Measurements from ENCODE around the gene TSKU. TPM values are rescaled to one million over a fixed set of nuclear protein-coding genes. Genes with fewer than 3 reads are reported as not detected.

TSKU gene
- total RNA-seq, 1 experiment from 2014 or later = 20.1 TPM

- ChIA-PET CTCF (interaction anchor here (0.6 to 7.5 kb wide), 9 partner anchors 10 to 355 kb away, joined by 3 to 161 read pairs (median 20); no protein-coding TSS in a partner anchor), POLR2A (interaction anchor here (0.7 to 1.9 kb wide), 3 partner anchors 46 to 69 kb away, joined by 4 to 10 read pairs (median 4); no protein-coding TSS in a partner anchor)
Measured at GRCh38 chr11:76735841-76736240, 47.3 kb upstream of the TSKU start.

GRCh38 chr11:76736266-76736665, 46.9 kb upstream of the TSKU start:
- BruUV-seq (replicated peaks) = no TSS peak
- H3K9me3 Mint-ChIP-seq (ENCODE audit: unreplicated experiment) = no peaks in the 10 kb centered on the region
- ChIA-PET POLR2A (interaction anchor here (1.9 kb wide), 1 partner anchor 62 kb away, joined by 10 read pairs; no protein-coding TSS in a partner anchor), CTCF (interaction anchor here (0.6 to 7.5 kb wide), 8 partner anchors 10 to 355 kb away, joined by 3 to 161 read pairs (median 26); no protein-coding TSS in a partner anchor)
- no peak for DNase-seq (ENCODE audit: unreplicated experiment)
- no peaks in the 10 kb centered on the region for H3K36me3 Mint-ChIP-seq (ENCODE audit: insufficient read depth, unreplicated experiment)
- TF ChIP-seq CTCF (IDR thresholded peaks at IDR 0.05; ENCODE audit: unreplicated experiment) = no peak
- no peaks in the 10 kb centered on the region for H3K27me3 Mint-ChIP-seq (ENCODE audit: insufficient read depth, unreplicated experiment)
- H3K4me3 Mint-ChIP-seq (ENCODE audit: unreplicated experiment) = no peak overlapping the region
- H3K27ac Mint-ChIP-seq (ENCODE audit: low read depth, unreplicated experiment) = no peak overlapping the region
- no peaks in the 10 kb centered on the region for H3K4me1 Mint-ChIP-seq (ENCODE audit: insufficient read depth, unreplicated experiment)
- intact Hi-C loops (cut with micrococcal nuclease) = loop anchor here (10.0 kb wide), 1 partner anchor 359 kb away; no protein-coding TSS in a partner anchor

More at GRCh38 chr11:76735841-76736240, 47.3 kb upstream of the TSKU start:
- Mint-ChIP-seq H3K36me3 (ENCODE audit: insufficient read depth, unreplicated experiment) (no peaks in the 10 kb centered on the region), H3K27ac (ENCODE audit: low read depth, unreplicated experiment) (no peak overlapping the region), H3K27me3 (ENCODE audit: insufficient read depth, unreplicated experiment) (peaks cover 2% of the 10 kb centered on the region), H3K9me3 (ENCODE audit: unreplicated experiment) (no peaks in the 10 kb centered on the region), H3K4me3 (ENCODE audit: unreplicated experiment) (no peak overlapping the region), H3K4me1 (ENCODE audit: insufficient read depth, unreplicated experiment) (no peaks in the 10 kb centered on the region)
- TF ChIP-seq CTCF (IDR thresholded peaks at IDR 0.05; ENCODE audit: unreplicated experiment) = no peak
- intact Hi-C loops (cut with micrococcal nuclease) = loop anchor here (2.0 to 10.0 kb wide), 3 partner anchors 71 to 359 kb away; no protein-coding TSS in a partner anchor
- no peak for DNase-seq (ENCODE audit: unreplicated experiment)
- no TSS peak for BruUV-seq (replicated peaks)

GRCh38 chr11:76736773-76737495, 46.2 kb upstream of the TSKU start:
- Mint-ChIP-seq H3K36me3 (ENCODE audit: insufficient read depth, unreplicated experiment) (no peaks in the 10 kb centered on the region), H3K27ac (ENCODE audit: low read depth, unreplicated experiment) (no peak overlapping the region), H3K9me3 (ENCODE audit: unreplicated experiment) (no peaks in the 10 kb centered on the region), H3K4me3 (ENCODE audit: unreplicated experiment) (no peak overlapping the region), H3K27me3 (ENCODE audit: insufficient read depth, unreplicated experiment) (no peaks in the 10 kb centered on the region), H3K4me1 (ENCODE audit: insufficient read depth, unreplicated experiment) (no peaks in the 10 kb centered on the region)
- no peak for DNase-seq (ENCODE audit: unreplicated experiment)
- no TSS peak for BruUV-seq (replicated peaks)
- intact Hi-C loops (cut with micrococcal nuclease) = loop anchor here (10.0 kb wide), 1 partner anchor 358 kb away; no protein-coding TSS in a partner anchor
- CTCF ChIA-PET = interaction anchor here (0.7 to 7.5 kb wide), 6 partner anchors 11 to 181 kb away, joined by 3 to 161 read pairs (median 8); no protein-coding TSS in a partner anchor
- POLR2A ChIA-PET = interaction anchor here (1.0 to 1.9 kb wide), 2 partner anchors 61 to 65 kb away, joined by 3 to 10 read pairs; no protein-coding TSS in a partner anchor
- TF ChIP-seq CTCF (IDR thresholded peaks at IDR 0.05; ENCODE audit: unreplicated experiment) = no peak

- H3K4me1 Mint-ChIP-seq (ENCODE audit: insufficient read depth, unreplicated experiment) = no peaks in the 10 kb centered on the region
- no peaks in the 10 kb centered on the region for H3K27me3 Mint-ChIP-seq (ENCODE audit: insufficient read depth, unreplicated experiment)
- H3K4me3 Mint-ChIP-seq (ENCODE audit: unreplicated experiment) = no peak overlapping the region
- ChIA-PET CTCF (interaction anchor here (1.5 to 2.3 kb wide), 3 partner anchors 31 to 181 kb away, joined by 4 to 13 read pairs (median 4); no protein-coding TSS in a partner anchor), POLR2A (no interaction called here)
- no peak overlapping the region for H3K27ac Mint-ChIP-seq (ENCODE audit: low read depth, unreplicated experiment)
- BruUV-seq (replicated peaks) = no TSS peak
- H3K9me3 Mint-ChIP-seq (ENCODE audit: unreplicated experiment) = no peaks in the 10 kb centered on the region
- DNase-seq (ENCODE audit: unreplicated experiment) = no peak
- no peaks in the 10 kb centered on the region for H3K36me3 Mint-ChIP-seq (ENCODE audit: insufficient read depth, unreplicated experiment)
- no peak for TF ChIP-seq CTCF (IDR thresholded peaks at IDR 0.05; ENCODE audit: unreplicated experiment)
- intact Hi-C loops (cut with micrococcal nuclease) = loop anchor here (10.0 kb wide), 1 partner anchor 356 kb away; no protein-coding TSS in a partner anchor
Measured at GRCh38 chr11:76738618-76739240, 44.4 kb upstream of the TSKU start.
